ENCODE results near the gene THOC7. TPM values are rescaled to one million over a fixed set of nuclear protein-coding genes. Genes with fewer than 3 reads are reported as not detected.

THOC7 gene
- total RNA-seq, result 10 to 100 TPM; 61.9 to 62.9 (median 62.2) TPM

- no peaks in the 10 kb centered on the region for H3K4me1 ChIP-seq
- H3K4me3 ChIP-seq, result peak within 1 kb of the TSS; percentile 88 to 100 (median 97)
- no peaks in the 10 kb centered on the region for H3K27me3 ChIP-seq
- peak within 1 kb of the TSS; percentile 94 to 96 for H3K27ac ChIP-seq
- intact Hi-C loops (cut with DNase I; ENCODE audit: low total_unique reads), result no loop called here
- TF ChIP-seq, protein P1, sequence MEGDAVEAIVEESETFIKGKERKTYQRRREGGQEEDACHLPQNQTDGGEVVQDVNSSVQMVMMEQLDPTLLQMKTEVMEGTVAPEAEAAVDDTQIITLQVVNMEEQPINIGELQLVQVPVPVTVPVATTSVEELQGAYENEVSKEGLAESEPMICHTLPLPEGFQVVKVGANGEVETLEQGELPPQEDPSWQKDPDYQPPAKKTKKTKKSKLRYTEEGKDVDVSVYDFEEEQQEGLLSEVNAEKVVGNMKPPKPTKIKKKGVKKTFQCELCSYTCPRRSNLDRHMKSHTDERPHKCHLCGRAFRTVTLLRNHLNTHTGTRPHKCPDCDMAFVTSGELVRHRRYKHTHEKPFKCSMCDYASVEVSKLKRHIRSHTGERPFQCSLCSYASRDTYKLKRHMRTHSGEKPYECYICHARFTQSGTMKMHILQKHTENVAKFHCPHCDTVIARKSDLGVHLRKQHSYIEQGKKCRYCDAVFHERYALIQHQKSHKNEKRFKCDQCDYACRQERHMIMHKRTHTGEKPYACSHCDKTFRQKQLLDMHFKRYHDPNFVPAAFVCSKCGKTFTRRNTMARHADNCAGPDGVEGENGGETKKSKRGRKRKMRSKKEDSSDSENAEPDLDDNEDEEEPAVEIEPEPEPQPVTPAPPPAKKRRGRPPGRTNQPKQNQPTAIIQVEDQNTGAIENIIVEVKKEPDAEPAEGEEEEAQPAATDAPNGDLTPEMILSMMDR (IDR thresholded peaks at IDR 0.05), result no peak
- TF ChIP-seq POLR2AphosphoS5 (IDR thresholded peaks at IDR 0.05), result peak in 1 of 3 donors; percentile 17
- no peaks in the 10 kb centered on the region for H3K9me3 ChIP-seq
- DNase-seq (ENCODE audit: low spot score in 2 of 2), result peak; percentile 29 to 58
- H3K36me3 ChIP-seq, result no peaks in the 10 kb centered on the region
Observed at GRCh38 chr3:63863150-63864007, at the start of gene THOC7, which contains the start of gene ATXN7. THOC7 (minus strand) TSS chr3:63863805; CDS start chr3:63863790, 15 bp downstream. ATXN7 (plus strand) TSS chr3:63863867; CDS start chr3:63912599, 48,732 bp downstream.

GRCh38 chr3:63912768-63913588 lies 49.4 kb upstream of the THOC7 start:
- H3K36me3 ChIP-seq, result no peaks in the 10 kb centered on the region
- H3K9me3 ChIP-seq, result no peaks in the 10 kb centered on the region
- H3K4me3 ChIP-seq, result peak overlapping the region; percentile 89 to 96 (median 95)
- DNase-seq (ENCODE audit: low spot score in 2 of 2), result peak; percentile 67 to 73
- peaks cover 5 to 6% of the 10 kb centered on the region in 2 donors for H3K4me1 ChIP-seq
- peak in 2 of 3 donors; percentile 30 to 62 for TF ChIP-seq POLR2AphosphoS5 (IDR thresholded peaks at IDR 0.05)
- TF ChIP-seq POLR2A (IDR thresholded peaks at IDR 0.05), result no peak
- TF ChIP-seq, protein P1 (IDR thresholded peaks at IDR 0.05), result no peak
- H3K27me3 ChIP-seq, result no peaks in the 10 kb centered on the region
- intact Hi-C loops (cut with DNase I; ENCODE audit: low total_unique reads), result no loop called here
- peak overlapping the region; percentile 99 for H3K27ac ChIP-seq

- TF ChIP-seq POLR2A (IDR thresholded peaks at IDR 0.05), result peak; percentile 17
- TF ChIP-seq, protein P1 (IDR thresholded peaks at IDR 0.05), result peak; percentile 0 to 39 (median 30)
- peak; percentile 26 to 69 (median 40) for TF ChIP-seq POLR2AphosphoS5 (IDR thresholded peaks at IDR 0.05)
- H3K27ac ChIP-seq, result peak within 1 kb of the TSS; percentile 99
- H3K36me3 ChIP-seq, result no peaks in the 10 kb centered on the region
- peaks cover 5 to 6% of the 10 kb centered on the region in 2 donors for H3K4me1 ChIP-seq
- peak within 1 kb of the TSS; percentile 89 to 96 (median 95) for H3K4me3 ChIP-seq
- H3K27me3 ChIP-seq, result no peaks in the 10 kb centered on the region
- H3K9me3 ChIP-seq, result no peaks in the 10 kb centered on the region
- intact Hi-C loops (cut with DNase I; ENCODE audit: low total_unique reads), result no loop called here
- peak; percentile 80 to 85 for DNase-seq (ENCODE audit: low spot score in 2 of 2)
Observed at GRCh38 chr3:63911873-63912767, 48.5 kb upstream of the THOC7 start, which contains the start of gene SCAANT1. SCAANT1 (minus strand) TSS chr3:63912383.

GRCh38 chr3:63911509-63911872 lies 47.9 kb upstream of the THOC7 start:
- Histone ChIP-seq H3K9me3 (no peaks in the 10 kb centered on the region), H3K4me3 (peak overlapping the region; percentile 89 to 96 (median 95)), H3K27me3 (no peaks in the 10 kb centered on the region), H3K36me3 (no peaks in the 10 kb centered on the region), H3K27ac (peak overlapping the region; percentile 99), H3K4me1 (peaks cover 5 to 6% of the 10 kb centered on the region in 2 donors)
- TF ChIP-seq, protein P1 (IDR thresholded peaks at IDR 0.05), result peak in 1 of 3 donors; percentile 6
- no peak for TF ChIP-seq POLR2A (IDR thresholded peaks at IDR 0.05)
- intact Hi-C loops (cut with DNase I; ENCODE audit: low total_unique reads), result no loop called here
- no peak for DNase-seq (ENCODE audit: low spot score in 2 of 2)
